ENCODE measurements around the gene NAV2. TPM values are rescaled to one million over a fixed set of nuclear protein-coding genes. Genes with fewer than 3 reads are reported as not detected.

Gene NAV2
- total RNA-seq, 1 experiment from 2014 or later, result 63.5 TPM

GRCh38 chr11:19812096-19812495, 99.5 kb downstream of the NAV2 start:
- Mint-ChIP-seq H3K4me1 (ENCODE audit: low read depth, unreplicated experiment) (peaks cover 7% of the 10 kb centered on the region), H3K4me3 (ENCODE audit: unreplicated experiment) (no peak overlapping the region), H3K9me3 (ENCODE audit: unreplicated experiment) (no peaks in the 10 kb centered on the region), H3K36me3 (ENCODE audit: insufficient read depth, unreplicated experiment) (no peaks in the 10 kb centered on the region), H3K27me3 (ENCODE audit: insufficient read depth, unreplicated experiment) (no peaks in the 10 kb centered on the region), H3K27ac (ENCODE audit: unreplicated experiment) (no peak overlapping the region)
- BruUV-seq (replicated peaks), result no TSS peak
- POLR2A ChIA-PET, result no interaction called here
- intact Hi-C loops (cut with micrococcal nuclease; ENCODE audit: unreplicated experiment), result no loop called here
- no peak overlapping the region for H3K4me3 ChIP-seq (ENCODE audit: low read depth, low read length)
- H3K9me3 ChIP-seq, result no peaks in the 10 kb centered on the region
- CTCF ChIA-PET, result interaction anchor here (0.6 kb wide), 1 partner anchor 1511 kb away, joined by 6 read pairs; no protein-coding TSS in a partner anchor
- no peak for DNase-seq
- H3K27me3 ChIP-seq (replicated peaks; ENCODE audit: control insufficient read depth, insufficient read depth, low read length), result no peaks in the 10 kb centered on the region
- no peaks in the 10 kb centered on the region for H3K36me3 ChIP-seq (ENCODE audit: control insufficient read depth, insufficient read depth, low read length)
- H3K4me1 ChIP-seq, result no peaks in the 10 kb centered on the region
- TF ChIP-seq CTCF (IDR thresholded peaks at IDR 0.05; ENCODE audit: insufficient read depth in 1 of 2, low read depth in 1 of 2, low read length in 1 of 2, severe bottlenecking in 1 of 2, unreplicated experiment in 1 of 2), result no peak

GRCh38 chr11:19812710-19813109, 100.1 kb downstream of the NAV2 start:
- ChIA-PET CTCF (no interaction called here), POLR2A (no interaction called here)
- H3K27me3 ChIP-seq (replicated peaks; ENCODE audit: control insufficient read depth, insufficient read depth, low read length), result no peaks in the 10 kb centered on the region
- no peaks in the 10 kb centered on the region for H3K36me3 ChIP-seq (ENCODE audit: control insufficient read depth, insufficient read depth, low read length)
- DNase-seq, result no peak
- no peaks in the 10 kb centered on the region for H3K4me1 ChIP-seq
- intact Hi-C loops (cut with micrococcal nuclease; ENCODE audit: unreplicated experiment), result no loop called here
- Mint-ChIP-seq H3K9me3 (ENCODE audit: unreplicated experiment) (no peaks in the 10 kb centered on the region), H3K4me3 (ENCODE audit: unreplicated experiment) (no peak overlapping the region), H3K27me3 (ENCODE audit: insufficient read depth, unreplicated experiment) (no peaks in the 10 kb centered on the region), H3K36me3 (ENCODE audit: insufficient read depth, unreplicated experiment) (no peaks in the 10 kb centered on the region), H3K4me1 (ENCODE audit: low read depth, unreplicated experiment) (peaks cover 7% of the 10 kb centered on the region), H3K27ac (ENCODE audit: unreplicated experiment) (no peak overlapping the region)
- BruUV-seq (replicated peaks), result no TSS peak
- no peak overlapping the region for H3K4me3 ChIP-seq (ENCODE audit: low read depth, low read length)
- no peaks in the 10 kb centered on the region for H3K9me3 ChIP-seq
- TF ChIP-seq CTCF (IDR thresholded peaks at IDR 0.05; ENCODE audit: insufficient read depth in 1 of 2, low read depth in 1 of 2, low read length in 1 of 2, severe bottlenecking in 1 of 2, unreplicated experiment in 1 of 2), result no peak

GRCh38 chr11:19813158-19813879, 100.7 kb downstream of the NAV2 start:
- Histone ChIP-seq H3K4me1 (no peaks in the 10 kb centered on the region), H3K9me3 (no peaks in the 10 kb centered on the region), H3K27me3 (replicated peaks; ENCODE audit: control insufficient read depth, insufficient read depth, low read length) (no peaks in the 10 kb centered on the region), H3K4me3 (ENCODE audit: low read depth, low read length) (no peak overlapping the region), H3K36me3 (ENCODE audit: control insufficient read depth, insufficient read depth, low read length) (no peaks in the 10 kb centered on the region)
- no peaks in the 10 kb centered on the region for H3K9me3 Mint-ChIP-seq (ENCODE audit: unreplicated experiment)
- ChIA-PET CTCF (no interaction called here), POLR2A (no interaction called here)
- no peak overlapping the region for H3K27ac Mint-ChIP-seq (ENCODE audit: unreplicated experiment)
- no peak for TF ChIP-seq CTCF (IDR thresholded peaks at IDR 0.05; ENCODE audit: insufficient read depth in 1 of 2, low read depth in 1 of 2, low read length in 1 of 2, severe bottlenecking in 1 of 2, unreplicated experiment in 1 of 2)
- H3K4me1 Mint-ChIP-seq (ENCODE audit: low read depth, unreplicated experiment), result peaks cover 7% of the 10 kb centered on the region
- intact Hi-C loops (cut with micrococcal nuclease; ENCODE audit: unreplicated experiment), result no loop called here
- H3K27me3 Mint-ChIP-seq (ENCODE audit: insufficient read depth, unreplicated experiment), result no peaks in the 10 kb centered on the region
- no peaks in the 10 kb centered on the region for H3K36me3 Mint-ChIP-seq (ENCODE audit: insufficient read depth, unreplicated experiment)
- H3K4me3 Mint-ChIP-seq (ENCODE audit: unreplicated experiment), result no peak overlapping the region
- no peak for DNase-seq
- no TSS peak for BruUV-seq (replicated peaks)
